GM12878 (cell line): Measurements from ENCODE around the gene LTB4R. TPM values are rescaled to one million over a fixed set of nuclear protein-coding genes. Genes with fewer than 3 reads are reported as not detected.

Experiments
- ATAC-seq: fragments of 200-7000 bp; cut with Tn5 transposase; 3 replicates; pipeline ENCODE4 v1.9.1; 2020; ENCODE audit warnings: mild to moderate bottlenecking, moderate library complexity
- BruUV-seq: library from RNA; stranded (reverse); fragments of 400-500 nt; replicated peaks from 2 replicates; lab custom pipeline; 2021; lab: Mats Ljungman, UMichigan
- CTCF ChIA-PET: fragments of 300-600 bp; sonication (Branson Sonifier 250); formaldehyde crosslinking; extraction: SDS; loops from one replicate; lab custom pipeline; 2021; ENCODE audit warnings: inconsistent platforms; lab: Yijun Ruan, JAX
- POLR2A ChIA-PET: fragments of 350-600 bp; formaldehyde crosslinking; extraction: SDS; loops from one replicate; lab custom pipeline; 2021; ENCODE audit warnings: inconsistent platforms; lab: Charles Lee
- RAD21 ChIA-PET: fragments of 300-600 bp; sonication (Branson Sonifier 250); formaldehyde crosslinking; loops from one replicate; lab custom pipeline; 2023; ENCODE audit warnings: antibody characterized with exemption; ENCODE audit not compliant: unreplicated experiment; lab: Charles Lee
- SMC1A ChIA-PET: fragments of 300-600 bp; sonication (Branson Sonifier 250); formaldehyde crosslinking; loops from one replicate; lab custom pipeline; 2023; ENCODE audit not compliant: unreplicated experiment, uncharacterized antibody; lab: Charles Lee
- DNase-seq: peaks from one replicate; pipeline ENCODE4 v3.0.0-alpha.2; 2011; ENCODE audit warnings: low read depth, low spot score
- FAIRE-seq: peaks from 3 replicates; lab custom pipeline; 2011; peaks lifted over from hg19 to GRCh38; lab: Jason Lieb, UNC
- H2AFZ ChIP-seq: 2 replicates; pipeline ENCODE4 v1.6.0; 2011; ENCODE audit warnings: low read depth, low read length, control low read depth; ENCODE audit not compliant: control insufficient read depth
- H3K27ac ChIP-seq: 2 replicates; pipeline ENCODE4 v1.5.1; 2011; ENCODE audit warnings: control low read depth; ENCODE audit not compliant: control insufficient read depth, insufficient read depth
- H3K27me3 ChIP-seq, 2 experiments: replicated peaks in 1 of 2; 2 replicates each; pipeline versions ENCODE4 v1.6.0 to v1.6.1; 2011; ENCODE audit warnings: low read length in 1 of 2; ENCODE audit not compliant: control insufficient read depth in 2 of 2, insufficient read depth in 2 of 2
- H3K36me3 ChIP-seq, 2 experiments: 2 replicates each; pipeline ENCODE4 v1.5.1; 2011; ENCODE audit warnings: low read length in 1 of 2; ENCODE audit not compliant: control insufficient read depth in 2 of 2, insufficient read depth in 2 of 2
- H3K4me1 ChIP-seq: 2 replicates; pipeline ENCODE4 v1.6.1; 2011; ENCODE audit warnings: mild to moderate bottlenecking, low read length, moderate library complexity, mixed read lengths; ENCODE audit not compliant: control insufficient read depth, insufficient read depth
- H3K4me2 ChIP-seq: 2 replicates; pipeline ENCODE4 v1.6.0; 2011; ENCODE audit warnings: control low read depth; ENCODE audit not compliant: control insufficient read depth, insufficient read depth
- H3K4me3 ChIP-seq: fragments of 200-600 bp; sonication (generic); 2 replicates; pipeline ENCODE4 v1.5.1; 2016
- H3K79me2 ChIP-seq: 2 replicates; pipeline ENCODE4 v1.6.0; 2011; ENCODE audit warnings: low read length; ENCODE audit not compliant: control insufficient read depth, insufficient read depth
- H3K9ac ChIP-seq: 2 replicates; pipeline ENCODE4 v1.8.0; 2011; ENCODE audit warnings: low read length, control low read depth, mixed read lengths; ENCODE audit not compliant: control insufficient read depth, insufficient read depth
- H3K9me3 ChIP-seq: replicated peaks from 3 replicates; pipeline ENCODE4 v1.5.1; 2011; ENCODE audit warnings: mild to moderate bottlenecking, low read length; ENCODE audit not compliant: control insufficient read depth, insufficient read depth
- H4K20me1 ChIP-seq: 2 replicates; pipeline ENCODE4 v1.6.0; 2011; ENCODE audit not compliant: control insufficient read depth, insufficient read depth
- CEBPZ ChIP-seq: fragments of 150-350 bp; IDR thresholded peaks from 2 replicates; pipeline ENCODE4 v1.6.1; 2016; ENCODE audit warnings: low read depth, low read length
- FOXK2 ChIP-seq: fragments of 450-650 bp; IDR thresholded peaks from 2 replicates; pipeline ENCODE4 v1.6.1; 2017; ENCODE audit warnings: mild to moderate bottlenecking, moderate library complexity
- HDAC2 ChIP-seq: fragments of 200-600 bp; sonication (generic); IDR thresholded peaks from 2 replicates; pipeline ENCODE4 v1.6.1; 2017
- JUND ChIP-seq: IDR thresholded peaks from 2 replicates; pipeline ENCODE4 v1.6.1; 2012; ENCODE audit warnings: low read depth, mild to moderate bottlenecking, low read length, improper control_type of control experiment, moderate library complexity
- MAX ChIP-seq: IDR thresholded peaks from 2 replicates; pipeline ENCODE4 v1.6.1; 2012; ENCODE audit warnings: low read depth, low read length, improper control_type of control experiment
- MTA2 ChIP-seq: fragments of 450-650 bp; IDR thresholded peaks from 2 replicates; pipeline ENCODE4 v1.6.1; 2016; ENCODE audit warnings: low read depth, mild to moderate bottlenecking, moderate library complexity
- PKNOX1 ChIP-seq: fragments of 450-650 bp; IDR thresholded peaks from 2 replicates; pipeline ENCODE4 v1.6.1; 2016; ENCODE audit warnings: mild to moderate bottlenecking
- RUNX3 ChIP-seq: IDR thresholded peaks from 2 replicates; pipeline ENCODE4 v1.6.1; 2012; ENCODE audit warnings: low read length, inconsistent platforms
- SIN3A ChIP-seq: IDR thresholded peaks from 2 replicates; pipeline ENCODE4 v1.6.1; 2012; ENCODE audit warnings: low read depth, low read length, improper control_type of control experiment
- SKIL ChIP-seq: fragments of 450-650 bp; IDR thresholded peaks from 2 replicates; pipeline ENCODE4 v1.6.1; 2017; ENCODE audit warnings: mild to moderate bottlenecking, low read depth, inconsistent platforms; ENCODE audit not compliant: poor library complexity, severe bottlenecking
- TARDBP ChIP-seq: IDR thresholded peaks from 2 replicates; pipeline ENCODE4 v1.6.1; 2016; ENCODE audit warnings: borderline replicate concordance
- TBL1XR1 ChIP-seq: IDR thresholded peaks from 2 replicates; pipeline ENCODE4 v1.6.1; 2012; ENCODE audit warnings: low read depth, low read length, improper control_type of control experiment
- TCF3 ChIP-seq: IDR thresholded peaks from 2 replicates; pipeline ENCODE4 v1.6.1; 2012; ENCODE audit warnings: low read depth, mild to moderate bottlenecking, low read length, borderline replicate concordance; ENCODE audit not compliant: insufficient read depth
- USF2 ChIP-seq: IDR thresholded peaks from 2 replicates; pipeline ENCODE4 v1.6.1; 2011; ENCODE audit warnings: low read depth, low read length, improper control_type of control experiment, borderline replicate concordance
- ZNF274 ChIP-seq: IDR thresholded peaks from one replicate; pipeline ENCODE4 v1.8.0; 2011; ENCODE audit not compliant: insufficient read length, insufficient read depth
- WGBS: methylation state at CpG from one replicate; pipeline ENCODE4 v1.1.6; 2016; ENCODE audit warnings: low lambda C conversion rate; ENCODE audit not compliant: insufficient replicate concordance, insufficient coverage; ENCODE audit errors: missing lambda C conversion rate; 5-methylcytosine and 5-hydroxymethylcytosine counted together
- in situ Hi-C: fragments of 300-500 bp; cut with MboI; formaldehyde crosslinking; loops from 9 replicates; pipeline ENCODE4 v1.14.3; 2018; ENCODE audit warnings: mixed read lengths
- intact Hi-C: fragments of 100-400 bp; cut with micrococcal nuclease; formaldehyde crosslinking; loops from one replicate; pipeline ENCODE4 v1.14.2; 2022; ENCODE audit not compliant: unreplicated experiment
- polyA plus RNA-seq, 11 experiments: library from polyadenylated mRNA; depleted of rRNA in 4 of 11; unstranded in 6 of 11; stranded (reverse) in 5 of 11; fragments of >200 nt; fragmentation: Nextera tagmentation in 4 of 11; fragmentation: Illumina TruSeq in 1 of 11; extraction: Ambion mirVana in 4 of 11; extraction: Trizol in 1 of 11; gene quantifications; 1 replicate in 1 of 11; 2 replicates in 10 of 11; pipeline versions ENCODE4 v1.2.1 to v1.2.3, GENCODE V29; 2011 to 2016; ENCODE audit warnings: inconsistent platforms in 2 of 11, missing spikeins in 2 of 11, low read depth in 1 of 11
- total RNA-seq, 4 experiments: library from RNA; depleted of rRNA in 3 of 4; stranded (reverse); fragments of >200 nt in 3 of 4; fragmentation: Illumina TruSeq in 1 of 4; extraction: Trizol in 1 of 4; gene quantifications; 2 replicates each; pipeline versions ENCODE4 v1.2.1 to v1.2.3, GENCODE V29; 2013 to 2021

Gene LTB4R
- total and polyA plus RNA-seq, 10 of the 15 experiments (the other 5 are each of a cell fraction or from before 2014, with no cell fraction given), result 1.2 to 14.0 (median 4.0) TPM

GRCh38 chr14:24312736-24313507 is 1.6 kb downstream of the LTB4R start:
- ATAC-seq (no peak), DNase-seq (no peak), FAIRE-seq (peak; percentile 80)
- BruUV-seq, result no TSS peak
- Histone ChIP-seq H3K27ac (no peak overlapping the region), H2AFZ (no peak overlapping the region), H3K4me3 (0 out of 2 replicates have a peak overlapping the region, but pooled peaks have one; percentile 6), H3K4me1 (peaks cover 32% of the 10 kb centered on the region), H3K36me3 (no peaks in the 10 kb centered on the region; a peak in 2 of 4 replicates), H4K20me1 (no peaks in the 10 kb centered on the region; the same call in 1 of the 2 replicates), H3K27me3 (no peaks in the 10 kb centered on the region), H3K9me3 (no peaks in the 10 kb centered on the region), H3K79me2 (no peaks in the 10 kb centered on the region), H3K9ac (no peak overlapping the region), H3K4me2 (peak overlapping the region; percentile 11; the same call in 1 of the 2 replicates)
- 56% methylated on average over 9 of the region's 9 CpGs for WGBS
- in situ Hi-C loops (no loop called here), intact Hi-C loops (no loop called here)
- SMC1A ChIA-PET, result interaction anchor here (2.4 kb wide), 1 partner anchor 118 kb away, joined by 5 read pairs; no protein-coding TSS in a partner anchor
- CTCF ChIA-PET, result interaction anchor here (0.6 to 7.9 kb wide), 12 partner anchors 15 to 302 kb away, joined by 3 to 149 read pairs (median 5); partner anchors contain the start of genes DHRS1, IRF9, KHNYN and NOP9
- POLR2A ChIA-PET, result interaction anchor here (0.6 to 1.9 kb wide), 2 partner anchors 14 to 66 kb away, joined by 4 to 9 read pairs; no protein-coding TSS in a partner anchor
- RAD21 ChIA-PET, result interaction anchor here (1.1 kb wide), 1 partner anchor 71 kb away, joined by 4 read pairs; the partner anchor contains the start of gene TINF2
- TF ChIP-seq USF2, result no peak
- no peak for TF ChIP-seq TARDBP
- TF ChIP-seq SIN3A, result no peak
- no peak for TF ChIP-seq FOXK2
- no peak for TF ChIP-seq SKIL
- TF ChIP-seq HDAC2, result no peak
- TF ChIP-seq ZNF274, result no peak
- TF ChIP-seq MAX, result no peak
- peak; percentile 88 for TF ChIP-seq RUNX3
- TF ChIP-seq MTA2, result no peak
- TF ChIP-seq PKNOX1, result no peak
- no peak for TF ChIP-seq JUND
- TF ChIP-seq CEBPZ, result no peak
- no peak for TF ChIP-seq TCF3
- TF ChIP-seq TBL1XR1, result no peak
